Ishikawa (cell line): ENCODE data around the gene SMARCD3.

Experiments
- CEBPB ChIP-seq: IDR thresholded peaks from 2 replicates; pipeline ENCODE4 v1.6.1; 2012
- CREB1 ChIP-seq: IDR thresholded peaks from 2 replicates; pipeline ENCODE4 v1.6.1; 2012; ENCODE audit warnings: low read depth
- EGR1 ChIP-seq: IDR thresholded peaks from 2 replicates; pipeline ENCODE4 v1.6.1; 2012
- EP300 ChIP-seq: IDR thresholded peaks from 2 replicates; pipeline ENCODE4 v1.6.1; 2012; ENCODE audit warnings: borderline replicate concordance
- FOXM1 ChIP-seq: IDR thresholded peaks from 2 replicates; pipeline ENCODE4 v1.6.1; 2012; ENCODE audit warnings: low read depth, borderline replicate concordance
- MAX ChIP-seq: IDR thresholded peaks from 2 replicates; pipeline ENCODE4 v1.6.1; 2012
- NFIC ChIP-seq: IDR thresholded peaks from 2 replicates; pipeline ENCODE4 v1.6.1; 2012
- RAD21 ChIP-seq: IDR thresholded peaks from 2 replicates; pipeline ENCODE4 v1.6.1; 2012; ENCODE audit warnings: low read depth
- REST ChIP-seq: IDR thresholded peaks from 2 replicates; pipeline ENCODE4 v1.6.1; 2012; ENCODE audit warnings: low read depth, mild to moderate bottlenecking
- TAF1 ChIP-seq: IDR thresholded peaks from 2 replicates; pipeline ENCODE4 v1.6.1; 2012; ENCODE audit warnings: low read depth, mild to moderate bottlenecking
- TCF12 ChIP-seq: IDR thresholded peaks from 2 replicates; pipeline ENCODE4 v1.6.1; 2012; ENCODE audit warnings: low read depth
- TEAD4 ChIP-seq: IDR thresholded peaks from 2 replicates; pipeline ENCODE4 v1.6.1; 2012
- USF1 ChIP-seq: IDR thresholded peaks from 2 replicates; pipeline ENCODE4 v1.6.1; 2012
- YY1 ChIP-seq: IDR thresholded peaks from 2 replicates; pipeline ENCODE4 v1.6.1; 2012; ENCODE audit warnings: low read depth
- ZBTB7A ChIP-seq: IDR thresholded peaks from 2 replicates; pipeline ENCODE4 v1.6.1; 2012; ENCODE audit warnings: low read depth

SMARCD3 gene

GRCh38 chr7:151274396-151274795 lies 25.9 kb upstream of the SMARCD3 start:
- TF ChIP-seq ZBTB7A, result no peak
- TF ChIP-seq USF1, result no peak
- TF ChIP-seq TCF12, result no peak
- no peak for TF ChIP-seq EP300
- no peak for TF ChIP-seq YY1
- TF ChIP-seq TAF1, result no peak
- no peak for TF ChIP-seq FOXM1
- no peak for TF ChIP-seq MAX
- no peak for TF ChIP-seq NFIC
- no peak for TF ChIP-seq CEBPB

GRCh38 chr7:151273651-151274390 lies 25.3 kb upstream of the SMARCD3 start:
- TF ChIP-seq ZBTB7A (no peak), TAF1 (no peak), MAX (no peak), NFIC (no peak), FOXM1 (no peak)

GRCh38 chr7:151272877-151273276 lies 24.4 kb upstream of the SMARCD3 start:
- TF ChIP-seq ZBTB7A (no peak), FOXM1 (no peak), EP300 (no peak), NFIC (no peak), YY1 (no peak)

- TF ChIP-seq CREB1 (no peak), USF1 (no peak), RAD21 (no peak), MAX (no peak), EGR1 (no peak), EP300 (no peak)
Observed at GRCh38 chr7:151272405-151272804, 23.9 kb upstream of the SMARCD3 start.

- TF ChIP-seq EP300 (no peak), TEAD4 (no peak), CREB1 (no peak), CEBPB (peak; percentile 85), ZBTB7A (no peak), MAX (no peak), RAD21 (no peak), USF1 (peak; percentile 60)
Observed at GRCh38 chr7:151271699-151272355, 23.3 kb upstream of the SMARCD3 start.

GRCh38 chr7:151269511-151269910 lies 21.0 kb upstream of the SMARCD3 start:
- TF ChIP-seq TCF12 (no peak), CREB1 (no peak), ZBTB7A (no peak), TAF1 (no peak), EP300 (no peak), YY1 (no peak), NFIC (no peak), REST (no peak), TEAD4 (no peak), USF1 (no peak), RAD21 (no peak), EGR1 (no peak)
